Naive thymus-derived CD4-positive, alpha-beta T cell (primary cell): ENCODE measurements around the gene LRMDA. TPM values are rescaled to one million over a fixed set of nuclear protein-coding genes. Genes with fewer than 3 reads are reported as not detected.

ENCODE experiments used
- ATAC-seq: fragments of 150-1000 bp; cut with Tn5 transposase; 2 replicates; pipeline ENCODE4 v1.10.0; 2021; ENCODE audit warnings: mild to moderate bottlenecking, moderate library complexity
- CTCF ChIA-PET: fragments of 350-600 bp; sonication (Branson Sonifier 250); formaldehyde crosslinking; loops from one replicate; lab custom pipeline; 2021; ENCODE audit warnings: antibody characterized with exemption; lab: Charles Lee
- POLR2A ChIA-PET: fragments of 350-600 bp; sonication (Branson Sonifier 250); formaldehyde crosslinking; loops from one replicate; lab custom pipeline; 2021; ENCODE audit warnings: antibody characterized with exemption, inconsistent platforms; lab: Charles Lee
- DNase-seq, 9 donors: peaks; one replicate each; pipeline versions ENCODE4 v3.0.0 to v3.0.0-alpha.2; 2020 to 2022; ENCODE audit warnings: mixed read lengths in 1 of 9
- H3K27ac ChIP-seq: one replicate; pipeline ENCODE4 v1.7.0; 2013; ENCODE audit warnings: mild to moderate bottlenecking, low read depth, low read length, moderate library complexity
- H3K27me3 ChIP-seq, 2 donors: one replicate each; pipeline ENCODE4 v1.7.0; 2013; ENCODE audit warnings: low read length in 2 of 2, mild to moderate bottlenecking in 2 of 2, moderate library complexity in 2 of 2; ENCODE audit not compliant: control insufficient read depth in 2 of 2, insufficient read depth in 2 of 2
- H3K36me3 ChIP-seq, 3 experiments: 1 replicate in 2 of 3; 2 replicates in 1 of 3; pipeline ENCODE4 v1.7.0; 2013; ENCODE audit warnings: low read length in 3 of 3, mild to moderate bottlenecking in 3 of 3, moderate library complexity in 1 of 3; ENCODE audit not compliant: insufficient read depth in 3 of 3, control insufficient read depth in 2 of 3
- H3K4me1 ChIP-seq, 2 donors: one replicate each; pipeline ENCODE4 v1.7.0; 2013; ENCODE audit warnings: low read length in 2 of 2, mild to moderate bottlenecking in 2 of 2, moderate library complexity in 1 of 2; ENCODE audit not compliant: control insufficient read depth in 2 of 2, insufficient read depth in 2 of 2
- H3K4me3 ChIP-seq: 2 replicates; pipeline ENCODE4 v1.7.0; 2013; ENCODE audit warnings: mild to moderate bottlenecking, low read length
- H3K9me3 ChIP-seq, 3 experiments: 1 replicate in 2 of 3; 2 replicates in 1 of 3; pipeline ENCODE4 v1.7.0; 2013; ENCODE audit warnings: low read length in 3 of 3; ENCODE audit not compliant: control insufficient read depth in 2 of 3
- H3K27ac Mint-ChIP-seq, 9 donors: one replicate each; pipeline ENCODE4 v1.8.0; 2020 to 2022; ENCODE audit warnings: mixed read lengths in 9 of 9, mild to moderate bottlenecking in 8 of 9, moderate library complexity in 5 of 9, inconsistent platforms in 2 of 9
- H3K27me3 Mint-ChIP-seq, 5 donors: one replicate each; pipeline ENCODE4 v1.8.0; 2021 to 2022; ENCODE audit warnings: mixed read lengths in 5 of 5, mild to moderate bottlenecking in 1 of 5
- H3K36me3 Mint-ChIP-seq, 5 donors: one replicate each; pipeline ENCODE4 v1.8.0; 2020 to 2022; ENCODE audit warnings: mixed read lengths in 5 of 5, mild to moderate bottlenecking in 3 of 5, inconsistent platforms in 1 of 5
- H3K4me1 Mint-ChIP-seq, 7 donors: one replicate each; pipeline ENCODE4 v1.8.0; 2020 to 2022; ENCODE audit warnings: mixed read lengths in 7 of 7, mild to moderate bottlenecking in 3 of 7, inconsistent platforms in 1 of 7
- H3K4me3 Mint-ChIP-seq, 10 donors: one replicate each; pipeline ENCODE4 v1.8.0; 2020 to 2022; ENCODE audit warnings: mild to moderate bottlenecking in 10 of 10, mixed read lengths in 10 of 10, moderate library complexity in 6 of 10, inconsistent platforms in 2 of 10
- H3K9me3 Mint-ChIP-seq, 11 donors: one replicate each; pipeline ENCODE4 v1.8.0; 2020 to 2022; ENCODE audit warnings: mixed read lengths in 11 of 11, mild to moderate bottlenecking in 4 of 11, inconsistent platforms in 1 of 11, moderate library complexity in 1 of 11
- intact Hi-C, 2 donors: fragments of 100-400 bp; cut with micrococcal nuclease; formaldehyde crosslinking; loops; one replicate each; pipeline ENCODE4 v1.15.1; 2023
- polyA plus RNA-seq, 2 donors: library from polyadenylated mRNA; unstranded; fragments of 300-500 nt; fragmentation: Illumina TruSeq; gene quantifications; one replicate each; pipeline ENCODE4 v1.2.3, GENCODE V29; 2021
- total RNA-seq, 6 experiments: library from RNA in 5 of 6; stranded (reverse) in 5 of 6; gene quantifications; 1 replicate in 5 of 6; 2 replicates in 1 of 6; pipeline ENCODE4 v1.2.3 and lab custom pipeline; 2021 to 2026

Gene LRMDA
- total and polyA plus RNA-seq, 7 experiments from 2014 or later = 0.57 to 14.9 (median 3.0) TPM; not detected in 4

DNA sequence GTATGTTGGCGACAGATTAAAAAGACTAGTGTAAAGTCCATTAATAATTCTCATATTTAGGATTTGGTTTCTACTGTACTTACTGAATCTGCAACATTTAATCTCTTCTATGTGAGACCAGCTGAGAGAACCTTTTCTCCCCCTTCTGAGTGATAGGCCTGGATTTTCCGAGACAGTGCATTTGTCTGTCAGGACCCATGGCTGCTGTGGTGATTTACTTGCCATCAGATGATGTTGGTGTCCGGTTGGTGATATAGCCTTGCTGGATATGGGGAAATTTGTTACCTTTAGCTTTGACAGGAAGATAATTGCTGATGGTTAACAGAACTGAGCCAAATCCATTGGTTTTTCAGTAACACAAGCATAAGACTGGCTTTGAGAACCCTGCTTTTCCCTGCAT is 517.2 kb downstream of the LRMDA start:
- Histone ChIP-seq H3K4me1 (no peaks in the 10 kb centered on the region), H3K27me3 (no peaks in the 10 kb centered on the region), H3K4me3 (no peak overlapping the region), H3K9me3 (no peaks in the 10 kb centered on the region), H3K36me3 (no peaks in the 10 kb centered on the region), H3K27ac (no peak overlapping the region)
- Mint-ChIP-seq H3K4me3 (no peak overlapping the region), H3K27ac (no peak overlapping the region), H3K27me3 (peaks cover 0 to 7% (median 0%) of the 10 kb centered on the region in 5 donors), H3K4me1 (no peaks in the 10 kb centered on the region), H3K9me3 (peaks cover 0 to 25% (median 6%) of the 10 kb centered on the region in 11 donors), H3K36me3 (peaks cover 0 to 3% (median 0%) of the 10 kb centered on the region in 5 donors)
- ChIA-PET CTCF (no interaction called here), POLR2A (no interaction called here)
- no peak for ATAC-seq
- intact Hi-C loops = no loop called here
- no peak for DNase-seq

DNA sequence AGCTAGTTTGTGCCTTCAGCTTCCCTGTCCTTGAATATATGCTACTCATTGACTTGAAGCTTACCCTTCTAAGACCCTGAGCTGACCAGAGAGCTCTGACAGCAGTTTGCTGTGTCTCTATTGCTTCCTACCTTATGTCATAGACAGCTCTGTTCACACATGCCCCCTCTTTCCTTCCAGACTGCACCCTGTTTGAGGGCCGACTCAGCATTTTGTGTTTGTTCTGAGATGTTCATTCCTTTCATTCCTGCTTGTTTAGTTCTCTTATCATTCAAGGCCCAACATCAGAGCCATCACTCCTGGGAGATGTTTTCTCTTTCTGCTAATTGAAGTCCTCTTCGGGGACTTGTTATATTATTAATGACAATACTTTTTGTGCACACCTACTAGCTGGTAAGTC is 518.9 kb downstream of the LRMDA start:
- intact Hi-C loops = no loop called here
- ATAC-seq = no peak

DNA sequence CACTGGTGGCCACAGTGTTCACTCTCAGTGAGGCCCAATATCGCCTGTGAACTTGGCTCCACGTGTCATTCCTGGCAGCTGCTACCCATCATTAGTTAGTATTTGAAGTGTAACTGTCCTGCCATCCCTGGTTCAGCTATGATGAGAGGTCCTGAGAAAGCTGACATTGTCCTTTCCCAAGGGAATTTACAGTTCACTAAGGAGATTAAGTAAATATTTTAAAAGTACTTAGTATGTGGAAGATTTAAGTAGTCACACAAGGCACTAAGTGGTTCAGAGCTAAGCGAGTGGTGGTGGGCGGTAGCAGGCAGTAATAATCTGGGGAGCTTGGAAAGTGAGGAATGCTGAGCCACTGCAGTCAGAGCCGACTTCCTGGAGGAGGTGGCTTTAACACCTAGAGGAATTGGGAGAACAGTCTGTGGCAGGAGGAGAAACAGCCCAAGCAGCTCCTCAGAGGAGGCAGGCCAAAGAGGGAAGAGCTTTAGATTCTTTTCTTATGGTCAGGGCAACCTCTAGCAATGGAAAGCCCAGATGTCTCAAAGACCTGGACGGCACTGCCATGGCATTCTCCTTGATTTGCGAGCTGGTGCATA is 519.7 kb downstream of the LRMDA start:
- Mint-ChIP-seq H3K36me3 (no peaks in the 10 kb centered on the region), H3K9me3 (peaks cover 0 to 7% (median 0%) of the 10 kb centered on the region in 11 donors), H3K27me3 (no peaks in the 10 kb centered on the region), H3K4me1 (no peaks in the 10 kb centered on the region), H3K4me3 (no peak overlapping the region), H3K27ac (no peak overlapping the region)
- H3K27me3 ChIP-seq = no peaks in the 10 kb centered on the region
- no peaks in the 10 kb centered on the region for H3K9me3 ChIP-seq
- H3K4me3 ChIP-seq = no peak overlapping the region
- DNase-seq (no peak), ATAC-seq (no peak)
- H3K4me1 ChIP-seq = no peaks in the 10 kb centered on the region
- H3K36me3 ChIP-seq = no peaks in the 10 kb centered on the region
- ChIA-PET CTCF (interaction anchor here (1.1 kb wide), 1 partner anchor 9 kb away, joined by 3 read pairs; no protein-coding TSS in a partner anchor), POLR2A (no interaction called here)
- H3K27ac ChIP-seq = no peak overlapping the region
- intact Hi-C loops = no loop called here

More for the DNA sequence above, 518.9 kb downstream of the LRMDA start:
- no peak overlapping the region for H3K27ac Mint-ChIP-seq
- H3K36me3 Mint-ChIP-seq = no peaks in the 10 kb centered on the region
- Histone ChIP-seq H3K27me3 (no peaks in the 10 kb centered on the region), H3K27ac (no peak overlapping the region), H3K4me1 (no peaks in the 10 kb centered on the region), H3K4me3 (no peak overlapping the region), H3K9me3 (no peaks in the 10 kb centered on the region), H3K36me3 (no peaks in the 10 kb centered on the region)
- H3K9me3 Mint-ChIP-seq = peaks cover 0 to 14% (median 2%) of the 10 kb centered on the region in 11 donors
- DNase-seq = no peak
- no peaks in the 10 kb centered on the region for H3K4me1 Mint-ChIP-seq
- ChIA-PET CTCF (no interaction called here), POLR2A (no interaction called here)
- peak overlapping the region in 1 of 10 donors; percentile 1 for H3K4me3 Mint-ChIP-seq
- H3K27me3 Mint-ChIP-seq = peaks cover 0 to 1% (median 0%) of the 10 kb centered on the region in 5 donors

DNA sequence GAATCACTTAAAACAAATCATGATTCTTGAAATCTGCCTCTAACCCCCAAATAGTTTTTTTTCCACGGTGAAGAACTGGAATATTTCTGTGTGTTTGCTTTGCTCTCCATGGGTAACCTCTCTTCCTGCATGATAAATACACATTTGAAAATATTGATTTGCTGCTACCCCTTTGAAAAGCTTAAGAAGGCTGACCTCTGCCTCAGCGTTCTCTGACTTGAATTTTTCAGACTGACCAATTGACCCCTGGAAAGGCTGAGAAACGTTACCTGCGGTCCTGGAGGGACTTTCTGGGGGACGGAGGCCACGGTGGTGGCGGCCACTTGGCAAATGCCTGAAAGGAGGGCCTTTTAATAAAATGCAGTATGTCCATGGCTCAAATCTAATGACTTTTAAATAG is 520.2 kb downstream of the LRMDA start:
- Histone ChIP-seq H3K27me3 (no peaks in the 10 kb centered on the region), H3K4me3 (no peak overlapping the region), H3K4me1 (no peaks in the 10 kb centered on the region), H3K36me3 (no peaks in the 10 kb centered on the region), H3K27ac (no peak overlapping the region), H3K9me3 (no peaks in the 10 kb centered on the region)
- Mint-ChIP-seq H3K9me3 (peaks cover 0 to 6% (median 0%) of the 10 kb centered on the region in 11 donors), H3K27ac (no peak overlapping the region), H3K27me3 (peaks cover 0 to 3% (median 0%) of the 10 kb centered on the region in 5 donors), H3K4me1 (peaks cover 0 to 2% (median 0%) of the 10 kb centered on the region in 7 donors), H3K4me3 (no peak overlapping the region), H3K36me3 (no peaks in the 10 kb centered on the region)
- DNase-seq = no peak
- POLR2A ChIA-PET = no interaction called here
- ATAC-seq = no peak
- CTCF ChIA-PET = interaction anchor here (1.1 kb wide), 1 partner anchor 9 kb away, joined by 3 read pairs; no protein-coding TSS in a partner anchor
- intact Hi-C loops = no loop called here

DNA sequence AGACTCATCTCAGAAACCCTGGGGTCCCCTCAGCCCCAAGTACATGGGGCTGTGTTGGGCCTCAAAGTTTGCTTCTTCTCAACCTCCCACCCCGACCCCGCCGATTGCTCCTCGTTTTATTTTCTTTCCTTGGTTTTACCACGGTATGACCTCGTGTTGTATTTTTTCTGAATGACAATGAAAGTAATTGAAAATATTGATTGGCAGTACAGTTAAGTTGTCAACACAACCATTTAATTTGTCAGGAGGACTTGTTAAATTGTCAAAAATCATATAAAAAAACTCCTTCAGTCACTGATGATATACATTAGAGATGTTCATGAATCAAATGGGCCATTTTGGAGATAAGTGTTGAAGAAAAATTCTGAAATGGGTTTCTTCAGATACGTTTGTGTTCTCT is 520.7 kb downstream of the LRMDA start:
- Mint-ChIP-seq H3K9me3 (peaks cover 0 to 6% (median 0%) of the 10 kb centered on the region in 11 donors), H3K4me3 (no peak overlapping the region), H3K27ac (no peak overlapping the region), H3K36me3 (no peaks in the 10 kb centered on the region), H3K27me3 (peaks cover 0 to 3% (median 0%) of the 10 kb centered on the region in 5 donors), H3K4me1 (peaks cover 0 to 2% (median 0%) of the 10 kb centered on the region in 7 donors)
- ChIA-PET CTCF (no interaction called here), POLR2A (no interaction called here)
- DNase-seq (no peak), ATAC-seq (no peak)
- intact Hi-C loops = no loop called here
- H3K4me1 ChIP-seq = no peaks in the 10 kb centered on the region
- H3K4me3 ChIP-seq = no peak overlapping the region
- no peaks in the 10 kb centered on the region for H3K9me3 ChIP-seq
- H3K27me3 ChIP-seq = no peaks in the 10 kb centered on the region
- H3K36me3 ChIP-seq = no peaks in the 10 kb centered on the region
- H3K27ac ChIP-seq = no peak overlapping the region

DNA sequence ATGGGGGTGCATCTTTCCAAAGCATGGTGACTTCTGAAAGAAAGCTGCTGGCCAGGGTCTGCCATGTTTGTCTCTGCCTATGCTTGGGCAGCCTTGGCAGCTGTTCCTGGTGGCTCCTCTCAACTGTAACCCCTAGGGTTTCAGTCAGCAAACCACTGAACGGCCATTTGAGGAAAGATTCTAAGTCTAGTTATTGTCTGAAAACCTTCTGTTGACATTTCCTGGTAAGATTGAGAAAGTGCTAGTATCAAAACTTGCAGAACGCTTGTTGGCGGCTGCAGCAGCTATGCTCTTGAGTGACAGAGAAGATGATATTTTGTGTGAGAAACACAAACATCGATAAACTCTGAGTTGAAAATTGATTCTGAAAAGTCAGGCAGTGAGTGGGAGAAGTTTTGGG is 523.1 kb downstream of the LRMDA start:
- H3K9me3 Mint-ChIP-seq = peaks cover 0 to 5% (median 0%) of the 10 kb centered on the region in 11 donors
- no peak overlapping the region for H3K27ac Mint-ChIP-seq
- ATAC-seq = no peak
- H3K4me1 ChIP-seq = no peaks in the 10 kb centered on the region
- no peak overlapping the region for H3K4me3 ChIP-seq
- no peak overlapping the region for H3K27ac ChIP-seq
- no peaks in the 10 kb centered on the region for H3K9me3 ChIP-seq
- H3K36me3 Mint-ChIP-seq = no peaks in the 10 kb centered on the region
- POLR2A ChIA-PET = no interaction called here
- intact Hi-C loops = no loop called here
- CTCF ChIA-PET = no interaction called here
- DNase-seq = no peak
- no peak overlapping the region for H3K4me3 Mint-ChIP-seq
- no peaks in the 10 kb centered on the region for H3K36me3 ChIP-seq
- no peaks in the 10 kb centered on the region for H3K27me3 ChIP-seq
- peaks cover 0 to 5% (median 0%) of the 10 kb centered on the region in 7 donors for H3K4me1 Mint-ChIP-seq
- peaks cover 0 to 3% (median 0%) of the 10 kb centered on the region in 5 donors for H3K27me3 Mint-ChIP-seq

DNA sequence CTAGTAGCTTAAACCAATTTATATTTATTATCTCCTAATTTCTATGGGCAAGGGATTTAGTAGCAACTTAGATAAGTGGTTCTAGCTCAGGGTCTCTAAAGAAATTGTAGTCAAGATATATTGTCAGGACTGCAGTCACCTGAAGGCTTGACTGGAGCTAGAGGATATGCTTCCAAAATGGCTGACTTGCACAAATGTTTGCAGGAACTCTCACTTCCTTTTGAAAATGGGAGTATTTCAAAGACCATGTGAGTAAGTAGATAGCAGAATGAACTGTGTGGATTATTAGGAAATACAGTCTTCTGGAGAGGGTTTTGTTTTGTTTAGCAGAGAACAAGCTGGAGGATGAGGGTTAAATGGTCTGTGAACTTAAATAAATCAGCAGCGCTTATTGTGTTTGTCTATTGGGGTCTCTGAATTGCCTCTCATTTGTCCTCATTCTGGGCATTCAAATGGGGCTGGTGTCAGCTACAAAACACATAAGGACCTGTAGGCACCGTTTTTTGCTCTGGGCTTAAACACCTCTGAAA is 524.6 kb downstream of the LRMDA start:
- Mint-ChIP-seq H3K4me1 (peaks cover 0 to 5% (median 0%) of the 10 kb centered on the region in 7 donors), H3K4me3 (no peak overlapping the region), H3K36me3 (no peaks in the 10 kb centered on the region), H3K27me3 (peaks cover 0 to 4% (median 0%) of the 10 kb centered on the region in 5 donors), H3K9me3 (peaks cover 0 to 4% (median 0%) of the 10 kb centered on the region in 11 donors), H3K27ac (no peak overlapping the region)
- CTCF ChIA-PET = no interaction called here
- no peaks in the 10 kb centered on the region for H3K36me3 ChIP-seq
- POLR2A ChIA-PET = no interaction called here
- DNase-seq = no peak
- no peaks in the 10 kb centered on the region for H3K27me3 ChIP-seq
- H3K27ac ChIP-seq = no peak overlapping the region
- intact Hi-C loops = no loop called here
- no peaks in the 10 kb centered on the region for H3K4me1 ChIP-seq
- H3K4me3 ChIP-seq = no peak overlapping the region
- ATAC-seq = no peak
- no peaks in the 10 kb centered on the region for H3K9me3 ChIP-seq
